ENCODE measurements around the gene CCDC88C. TPM values are rescaled to one million over a fixed set of nuclear protein-coding genes. Genes with fewer than 3 reads are reported as not detected.

Gene CCDC88C
- total and polyA plus RNA-seq, 2 experiments from 2014 or later = 23.6 to 60.7 TPM

GRCh38 chr14:91280129-91280528, 137.5 kb downstream of the CCDC88C start:
- no peaks in the 10 kb centered on the region for H3F3A ChIP-seq (replicated peaks; ENCODE audit: low read depth)
- H3K4me1 ChIP-seq (ENCODE audit: insufficient read depth) = no peaks in the 10 kb centered on the region
- H3K4me2 ChIP-seq = no peak overlapping the region
- H4K20me1 ChIP-seq (replicated peaks; ENCODE audit: insufficient read depth) = 0 out of 2 replicates have a peak, but pooled peaks cover 4% of the 10 kb centered on the region
- H3K36me3 ChIP-seq (ENCODE audit: insufficient read depth) = peaks cover 18% of the 10 kb centered on the region
- no peaks in the 10 kb centered on the region for H3K79me2 ChIP-seq (replicated peaks; ENCODE audit: insufficient read depth)
- no peak for DNase-seq (ENCODE audit: low spot score)
- no peak overlapping the region for H3K4me3 ChIP-seq
- no peaks in the 10 kb centered on the region for H3K9me2 ChIP-seq (ENCODE audit: insufficient read depth)
- no peaks in the 10 kb centered on the region for H3K4me1 Mint-ChIP-seq
- H3K27me3 Mint-ChIP-seq (ENCODE audit: insufficient read depth, low read depth, poor library complexity) = peaks cover 3% of the 10 kb centered on the region
- no peak overlapping the region for H3K27ac ChIP-seq (ENCODE audit: low read depth)
- ATAC-seq = no peak
- H3K4me3 Mint-ChIP-seq = no peak overlapping the region
- H3K36me3 Mint-ChIP-seq (ENCODE audit: low read depth) = peaks cover 53% of the 10 kb centered on the region
- H2AFZ ChIP-seq = no peak overlapping the region
- H3K27me3 ChIP-seq (ENCODE audit: insufficient read depth) = no peaks in the 10 kb centered on the region
- no peaks in the 10 kb centered on the region for H3K9me3 Mint-ChIP-seq
- TF ChIP-seq JUNB (IDR thresholded peaks at IDR 0.05; ENCODE audit: unreplicated experiment) (no peak), REST (IDR thresholded peaks at IDR 0.05; ENCODE audit: unreplicated experiment) (no peak), CTCF (conservative IDR thresholded peaks at IDR 0.05; ENCODE audit: low read depth in 2 of 2) (no peak), NANOG (IDR thresholded peaks at IDR 0.05; ENCODE audit: borderline replicate concordance) (no peak), CREB1 (CRISPR knock-in tag; IDR thresholded peaks at IDR 0.05; ENCODE audit: low read depth) (no peak), ZNF462 (CRISPR knock-in tag; IDR thresholded peaks at IDR 0.05) (no peak), EZH2 (IDR thresholded peaks at IDR 0.05; ENCODE audit: low read depth, unreplicated experiment) (no peak), ETS1 (IDR thresholded peaks at IDR 0.05) (no peak), EZH2phosphoT487 (IDR thresholded peaks at IDR 0.05; ENCODE audit: unreplicated experiment) (no peak), ZNF114 (CRISPR knock-in tag; IDR thresholded peaks at IDR 0.05) (no peak), STAT1 (IDR thresholded peaks at IDR 0.05; ENCODE audit: unreplicated experiment) (no peak), POLR2AphosphoS5 (IDR thresholded peaks at IDR 0.05; ENCODE audit: low read depth) (no peak), ZNF331 (CRISPR knock-in tag; IDR thresholded peaks at IDR 0.05; ENCODE audit: low read depth) (no peak)
- H3K27ac Mint-ChIP-seq = no peak overlapping the region
